ENCODE results near the gene CYSLTR1. TPM values are rescaled to one million over a fixed set of nuclear protein-coding genes. Genes with fewer than 3 reads are reported as not detected.
"Not testable (repeated sequence)": the region's sequence is repeated elsewhere in the genome, so short reads cannot be mapped to it uniquely, and the experiment has no call there.

Gene CYSLTR1
- polyA plus RNA-seq, 2 of the 4 experiments (the other 2 are of a cell fraction), result not detected

- no peak for TF ChIP-seq HOXB13 (CRISPR knock-in tag; IDR thresholded peaks at IDR 0.05; ENCODE audit: low read depth)
- no peak for TF ChIP-seq KDM5A (IDR thresholded peaks at IDR 0.05)
- TF ChIP-seq HEYL (CRISPR knock-in tag; IDR thresholded peaks at IDR 0.05), result no peak
- TF ChIP-seq PBX3 (IDR thresholded peaks at IDR 0.05), result no peak
- no peak for TF ChIP-seq SMC3 (IDR thresholded peaks at IDR 0.05)
- TF ChIP-seq NPAS2 (CRISPR knock-in tag; IDR thresholded peaks at IDR 0.05; ENCODE audit: borderline replicate concordance), result no peak
- TF ChIP-seq RAD21 (conservative IDR thresholded peaks at IDR 0.05 in 1 of 2, IDR thresholded peaks at IDR 0.05 in 1 of 2), result no peak
- no peak for TF ChIP-seq RARB (CRISPR knock-in tag; IDR thresholded peaks at IDR 0.05)
- no peak for TF ChIP-seq MAFK (IDR thresholded peaks at IDR 0.05; ENCODE audit: partially characterized antibody)
Measured at GRCh38 chrX:78303086-78303485, 24.3 kb downstream of the CYSLTR1 start (continued).

- H3K4me1 ChIP-seq; H3K9me3 ChIP-seq; H3K4me3 ChIP-seq; FAIRE-seq; H3K4me2 ChIP-seq; POLR2A ChIA-PET; DNase-seq (ENCODE audit: low read depth in 1 of 2, low spot score in 1 of 2); H3K27ac ChIP-seq; CTCF ChIA-PET; ATAC-seq: not testable (repeated sequence)
- WGBS (ENCODE audit: missing lambda C conversion rate), result no CpG with 5 or more reads among the region's 1 CpG
Measured at GRCh38 chrX:78300933-78301332, 26.5 kb downstream of the CYSLTR1 start.

GRCh38 chrX:78283511-78283910 is 43.9 kb downstream of the CYSLTR1 start:
- Histone ChIP-seq H3K27ac (no peak overlapping the region), H3K9me3 (no peaks in the 10 kb centered on the region), H3K4me3 (no peak overlapping the region), H3K4me2 (no peak overlapping the region), H3K4me1 (no peaks in the 10 kb centered on the region)
- ChIA-PET CTCF (no interaction called here), POLR2A (no interaction called here)
- 43% methylated on average over 2 of the region's 2 CpGs for whole genome bisulfite sequencing (ENCODE audit: missing lambda C conversion rate)
- DNase-seq (ENCODE audit: low read depth in 1 of 2, low spot score in 1 of 2) (no peak), FAIRE-seq (no peak), ATAC-seq (no peak)
- no peak for TF ChIP-seq HEYL (CRISPR knock-in tag; IDR thresholded peaks at IDR 0.05)
- no peak for TF ChIP-seq NFE2L2 (conservative IDR thresholded peaks at IDR 0.05; ENCODE audit: low read length)
- TF ChIP-seq KDM1A (IDR thresholded peaks at IDR 0.05; ENCODE audit: low read depth), result no peak
- TF ChIP-seq ESRRA (IDR thresholded peaks at IDR 0.05; ENCODE audit: borderline replicate concordance, low read length), result no peak
- no peak for TF ChIP-seq CHD2 (IDR thresholded peaks at IDR 0.05; ENCODE audit: low read length, partially characterized antibody)
- TF ChIP-seq RCOR1 (IDR thresholded peaks at IDR 0.05; ENCODE audit: low read depth, low read length), result no peak
- TF ChIP-seq REST (IDR thresholded peaks at IDR 0.05), result no peak
- no peak for TF ChIP-seq FOXS1 (CRISPR knock-in tag; IDR thresholded peaks at IDR 0.05)
- no peak for TF ChIP-seq TP53 (CRISPR knock-in tag; IDR thresholded peaks at IDR 0.05)
- TF ChIP-seq HOXA7 (CRISPR knock-in tag; IDR thresholded peaks at IDR 0.05), result no peak
- TF ChIP-seq HOXB5 (CRISPR knock-in tag; IDR thresholded peaks at IDR 0.05), result no peak
- no peak for TF ChIP-seq NPAS2 (CRISPR knock-in tag; IDR thresholded peaks at IDR 0.05; ENCODE audit: borderline replicate concordance)
- no peak for TF ChIP-seq POLR2AphosphoS2 (conservative IDR thresholded peaks at IDR 0.05; ENCODE audit: low read length)
- no peak for TF ChIP-seq MYC (IDR thresholded peaks at IDR 0.05; ENCODE audit: borderline replicate concordance, low read length)
- TF ChIP-seq TFCP2L1 (CRISPR knock-in tag; IDR thresholded peaks at IDR 0.05), result no peak
- TF ChIP-seq EP300 (IDR thresholded peaks at IDR 0.05), result no peak
- no peak for TF ChIP-seq JUN (IDR thresholded peaks at IDR 0.05)
- no peak for TF ChIP-seq FOSL2 (IDR thresholded peaks at IDR 0.05)
- TF ChIP-seq FOSL2 (CRISPR knock-in tag; IDR thresholded peaks at IDR 0.05), result no peak
- TF ChIP-seq CEBPB (IDR thresholded peaks at IDR 0.05), result no peak

Measured in A549 (cell line).